Stimulated activated CD8-positive, alpha-beta memory T cell treated with anti-CD3 and anti-CD28 coated beads, Interleukin-12 subunit alpha, Interleukin-12 subunit beta, amount 100 ng/mL, for 24 hours (primary cell): ENCODE results near the gene ZSCAN2.
"Not testable (repeated sequence)": the region's sequence is repeated elsewhere in the genome, so short reads cannot be mapped to it uniquely, and the experiment has no call there.

Source experiments
- DNase-seq: peaks from one replicate; pipeline ENCODE4 v3.0.0-alpha.2; 2020; ENCODE audit errors: extremely low read depth

The ZSCAN2 gene

GRCh38 chr15:84600687-84601554 is at the start of gene ZSCAN2:
Gene ZSCAN2 (plus strand): TSS chr15:84601009. CDS start chr15:84603928, 2,919 bp downstream.
- peak; percentile 93 for DNase-seq

GRCh38 chr15:84551624-84552023 is 49.2 kb upstream of the ZSCAN2 start:
- DNase-seq, result not testable (repeated sequence)

- no peak for DNase-seq
Measured at GRCh38 chr15:84552896-84553295, 47.9 kb upstream of the ZSCAN2 start.

- not testable (repeated sequence) for DNase-seq
Measured at GRCh38 chr15:84556690-84557089, 44.1 kb upstream of the ZSCAN2 start.

- DNase-seq, result not testable (repeated sequence)
Measured at GRCh38 chr15:84568021-84568420, 32.8 kb upstream of the ZSCAN2 start.

- no peak for DNase-seq
Measured at GRCh38 chr15:84570164-84570735, 30.6 kb upstream of the ZSCAN2 start.

- DNase-seq, result no peak
Measured at GRCh38 chr15:84572231-84572630, 28.6 kb upstream of the ZSCAN2 start.

- DNase-seq, result no peak
Measured at GRCh38 chr15:84575493-84575892, 25.3 kb upstream of the ZSCAN2 start.

- not testable (repeated sequence) for DNase-seq
Measured at GRCh38 chr15:84577891-84578290, 22.9 kb upstream of the ZSCAN2 start.

- not testable (repeated sequence) for DNase-seq
Measured at GRCh38 chr15:84579261-84579721, 21.5 kb upstream of the ZSCAN2 start.

GRCh38 chr15:84581676-84582428 is 19.0 kb upstream of the ZSCAN2 start:
- DNase-seq, result not testable (repeated sequence)

- no peak for DNase-seq
Measured at GRCh38 chr15:84582583-84583157, 18.1 kb upstream of the ZSCAN2 start.

- DNase-seq, result not testable (repeated sequence)
Measured at GRCh38 chr15:84583921-84584320, 16.9 kb upstream of the ZSCAN2 start.

GRCh38 chr15:84586696-84587095 is 14.1 kb upstream of the ZSCAN2 start:
- no peak for DNase-seq

GRCh38 chr15:84588053-84588874 is 12.5 kb upstream of the ZSCAN2 start:
- peak; percentile 61 for DNase-seq

- no peak for DNase-seq
Measured at GRCh38 chr15:84590406-84590805, 10.4 kb upstream of the ZSCAN2 start.

GRCh38 chr15:84591815-84592214 is 9.0 kb upstream of the ZSCAN2 start:
- DNase-seq, result no peak

GRCh38 chr15:84594617-84595290 is 6.1 kb upstream of the ZSCAN2 start:
- no peak for DNase-seq

- no peak for DNase-seq
Measured at GRCh38 chr15:84595660-84596059, 5.1 kb upstream of the ZSCAN2 start.

- no peak for DNase-seq
Measured at GRCh38 chr15:84597296-84597695, 3.5 kb upstream of the ZSCAN2 start.
